PC-9 (cell line): ENCODE measurements around the gene ADGRV1. TPM values are rescaled to one million over a fixed set of nuclear protein-coding genes. Genes with fewer than 3 reads are reported as not detected.
A peak's percentile ranks its signal among the peaks of the same experiment; 100 is the strongest.
"Not testable (repeated sequence)": the region's sequence is repeated elsewhere in the genome, so short reads cannot be mapped to it uniquely, and the experiment has no call there.

Source experiments
- BruUV-seq: library from RNA; stranded (reverse); fragments of 400-500 nt; replicated peaks from 2 replicates; lab custom pipeline; 2021; lab: Mats Ljungman, UMichigan
- CTCF ChIA-PET: fragments of 300-600 bp; sonication (Branson Sonifier 250); formaldehyde crosslinking; loops from one replicate; lab custom pipeline; 2022; ENCODE audit warnings: antibody characterized with exemption; lab: Charles Lee
- POLR2A ChIA-PET: fragments of 300-600 bp; sonication (Branson Sonifier 250); formaldehyde crosslinking; loops from one replicate; lab custom pipeline; 2022; ENCODE audit warnings: antibody characterized with exemption; ENCODE audit not compliant: unreplicated experiment; lab: Charles Lee
- DNase-seq, 2 experiments: peaks; one replicate each; pipeline versions ENCODE4 v3.0.0 to v3.0.0-alpha.2; 2015 to 2022; ENCODE audit warnings: mixed read lengths in 1 of 2
- H2AFZ ChIP-seq: fragments of 200-600 bp; sonication (generic); 2 replicates; pipeline ENCODE4 v1.8.1; 2017; ENCODE audit warnings: antibody characterized with exemption
- H3F3A ChIP-seq: fragments of 200-600 bp; sonication (generic); 2 replicates; pipeline ENCODE4 v1.8.1; 2017; ENCODE audit warnings: antibody characterized with exemption, mild to moderate bottlenecking, low read depth; ENCODE audit not compliant: insufficient read depth
- H3K27ac ChIP-seq: fragments of 200-600 bp; sonication (generic); 2 replicates; pipeline ENCODE4 v1.6.1; 2016; ENCODE audit warnings: mixed run types
- H3K27me3 ChIP-seq: fragments of 200-600 bp; sonication (generic); 2 replicates; pipeline ENCODE4 v1.6.1; 2016; ENCODE audit warnings: low read depth, mixed run types; ENCODE audit not compliant: insufficient read depth
- H3K36me3 ChIP-seq: fragments of 200-600 bp; sonication (generic); 2 replicates; pipeline ENCODE4 v1.6.1; 2016; ENCODE audit warnings: low read depth, mixed run types
- H3K4me1 ChIP-seq: fragments of 200-600 bp; sonication (generic); replicated peaks from 2 replicates; pipeline ENCODE4 v1.6.1; 2016; ENCODE audit warnings: mixed run types; ENCODE audit not compliant: insufficient read depth
- H3K4me2 ChIP-seq: fragments of 200-600 bp; sonication (generic); 2 replicates; pipeline ENCODE4 v1.6.1; 2017; ENCODE audit warnings: mixed run types
- H3K4me3 ChIP-seq: fragments of 200-600 bp; sonication (generic); 2 replicates; pipeline ENCODE4 v1.6.1; 2016; ENCODE audit warnings: mixed run types
- H3K79me2 ChIP-seq: fragments of 200-600 bp; sonication (generic); 2 replicates; pipeline ENCODE4 v1.6.1; 2017; ENCODE audit warnings: low read depth, mixed run types
- H3K9me2 ChIP-seq: fragments of 200-600 bp; sonication (generic); 2 replicates; pipeline ENCODE4 v1.8.1; 2017; ENCODE audit warnings: mild to moderate bottlenecking; ENCODE audit not compliant: insufficient read depth
- H3K9me3 ChIP-seq: fragments of 200-600 bp; sonication (generic); 2 replicates; pipeline ENCODE4 v1.8.1; 2016; ENCODE audit warnings: low read depth; ENCODE audit not compliant: insufficient read depth
- H4K20me1 ChIP-seq: fragments of 200-600 bp; sonication (generic); 2 replicates; pipeline ENCODE4 v1.8.1; 2017; ENCODE audit not compliant: insufficient read depth
- EZH2 ChIP-seq: fragments of 200-600 bp; sonication (generic); IDR thresholded peaks from 2 replicates; pipeline ENCODE4 v1.8.0; 2017; ENCODE audit warnings: antibody characterized with exemption, low read depth
- intact Hi-C: fragments of 100-400 bp; cut with micrococcal nuclease; formaldehyde crosslinking; loops from one replicate; pipeline ENCODE4 v1.10.0; 2022; ENCODE audit not compliant: unreplicated experiment
- total RNA-seq: library from RNA; stranded (reverse); gene quantifications from 2 replicates; pipeline ENCODE4 v1.2.3, GENCODE V29; 2021
- TF ChIP-seq, protein P1 (sequence below): fragments of 200-600 bp; sonication (generic); conservative IDR thresholded peaks from 2 replicates; pipeline ENCODE4 v1.6.1; 2017; ENCODE audit warnings: mixed run types, antibody characterized with exemption, mild to moderate bottlenecking, moderate library complexity

ADGRV1 gene
- total RNA-seq, 1 experiment from 2014 or later = 1.0 TPM

DNA sequence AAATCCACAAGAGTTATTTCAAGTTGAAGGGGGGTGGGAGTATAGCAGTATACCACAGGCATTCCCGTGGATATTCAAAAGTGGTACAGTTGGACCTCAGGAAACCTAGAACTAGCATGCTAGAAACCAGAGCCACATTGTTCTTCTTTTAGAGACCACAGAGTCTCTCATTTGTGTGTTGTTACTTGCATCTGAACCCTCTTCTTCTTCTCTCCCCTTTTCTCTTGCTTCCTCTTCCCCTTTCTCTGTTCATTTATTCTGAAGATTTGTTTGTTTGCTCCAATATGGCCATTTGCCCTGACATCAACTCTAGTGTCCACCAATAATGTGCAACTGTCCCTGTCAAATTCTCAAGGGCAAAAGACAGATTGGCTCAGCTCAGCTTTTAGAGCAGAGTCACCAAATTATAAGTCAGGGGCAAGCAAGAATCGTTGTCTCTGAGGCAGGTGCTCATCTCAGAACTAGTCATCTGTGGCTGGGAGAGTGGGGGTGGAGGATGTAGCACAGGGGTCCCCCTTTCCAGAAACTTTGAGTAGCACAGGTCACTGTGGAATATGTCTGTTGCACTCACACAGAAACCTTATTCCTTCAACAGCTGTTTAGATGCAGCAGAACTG is 503.5 kb downstream of the ADGRV1 start:
- intact Hi-C loops = no loop called here
- CTCF ChIA-PET = no interaction called here
- H3K27ac ChIP-seq = no peak overlapping the region
- peaks cover 18% of the 10 kb centered on the region for H3F3A ChIP-seq
- H4K20me1 ChIP-seq = no peaks in the 10 kb centered on the region
- H3K4me3 ChIP-seq = no peak overlapping the region
- no peak for TF ChIP-seq EZH2
- H3K9me2 ChIP-seq = no peaks in the 10 kb centered on the region; the same call in 1 of the 2 replicates
- peak overlapping the region; percentile 24; the same call in 1 of the 2 replicates for H2AFZ ChIP-seq
- POLR2A ChIA-PET = no interaction called here
- H3K9me3 ChIP-seq = no peaks in the 10 kb centered on the region
- H3K4me2 ChIP-seq = no peak overlapping the region
- no peaks in the 10 kb centered on the region for H3K27me3 ChIP-seq
- no peaks in the 10 kb centered on the region for H3K36me3 ChIP-seq
- no TSS peak for BruUV-seq
- no peak for DNase-seq
- peaks cover 37% of the 10 kb centered on the region for H3K4me1 ChIP-seq
- no peaks in the 10 kb centered on the region for H3K79me2 ChIP-seq

DNA sequence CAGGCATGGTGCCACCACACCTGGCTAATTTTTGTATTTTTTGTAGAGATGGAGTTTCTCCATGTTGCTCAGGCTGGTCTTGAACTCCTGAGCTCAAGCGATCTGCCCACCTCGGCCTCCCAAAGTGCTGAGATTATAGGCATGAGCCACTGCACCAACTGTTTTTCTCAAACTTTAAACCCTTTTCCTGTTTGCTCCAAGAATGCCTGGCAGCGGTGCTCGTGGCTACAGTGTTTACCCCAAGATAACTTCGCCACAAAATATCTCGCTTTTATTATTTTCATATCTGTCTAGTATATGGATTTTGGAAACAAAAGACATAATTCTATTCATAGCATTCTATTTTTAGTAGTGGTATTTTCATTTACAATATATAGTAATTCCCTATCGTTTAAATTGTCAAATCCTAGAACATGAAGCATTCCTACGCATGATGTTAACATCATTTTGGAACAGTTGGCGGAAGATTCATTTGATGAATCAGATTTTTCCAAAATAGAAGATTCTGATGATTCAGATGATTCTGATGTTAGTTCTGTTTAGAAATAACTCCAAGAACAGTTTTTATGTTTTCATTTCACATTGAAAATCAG is 504.6 kb downstream of the ADGRV1 start:
- POLR2A ChIA-PET, intact Hi-C loops: not testable (repeated sequence)

DNA sequence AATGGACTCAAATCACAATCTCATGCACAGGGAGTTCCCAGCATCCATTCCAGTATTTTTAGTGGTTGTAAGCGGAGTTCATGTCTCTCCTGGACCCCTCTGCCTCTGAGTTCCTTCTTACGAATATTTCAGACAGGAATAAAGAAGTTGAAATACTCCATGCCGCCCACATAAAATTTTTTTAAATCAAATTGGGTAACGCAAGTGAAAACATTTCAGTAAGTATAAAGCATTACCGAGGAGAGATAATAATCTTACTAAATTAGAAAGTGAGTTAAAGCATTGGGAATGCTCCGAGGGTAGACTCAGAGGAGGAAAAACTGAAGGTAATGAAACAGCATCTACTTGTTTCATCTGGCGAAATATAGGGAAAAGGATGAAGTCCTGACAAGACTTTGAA is 506.9 kb downstream of the ADGRV1 start:
- 0 out of 2 replicates have a peak, but pooled peaks cover 4% of the 10 kb centered on the region for H3K4me1 ChIP-seq
- H3K79me2 ChIP-seq = no peaks in the 10 kb centered on the region
- no peak overlapping the region for H3K4me2 ChIP-seq
- POLR2A ChIA-PET = no interaction called here
- no peaks in the 10 kb centered on the region for H3K27me3 ChIP-seq
- H3K27ac ChIP-seq = no peak overlapping the region
- TF ChIP-seq, protein P1, sequence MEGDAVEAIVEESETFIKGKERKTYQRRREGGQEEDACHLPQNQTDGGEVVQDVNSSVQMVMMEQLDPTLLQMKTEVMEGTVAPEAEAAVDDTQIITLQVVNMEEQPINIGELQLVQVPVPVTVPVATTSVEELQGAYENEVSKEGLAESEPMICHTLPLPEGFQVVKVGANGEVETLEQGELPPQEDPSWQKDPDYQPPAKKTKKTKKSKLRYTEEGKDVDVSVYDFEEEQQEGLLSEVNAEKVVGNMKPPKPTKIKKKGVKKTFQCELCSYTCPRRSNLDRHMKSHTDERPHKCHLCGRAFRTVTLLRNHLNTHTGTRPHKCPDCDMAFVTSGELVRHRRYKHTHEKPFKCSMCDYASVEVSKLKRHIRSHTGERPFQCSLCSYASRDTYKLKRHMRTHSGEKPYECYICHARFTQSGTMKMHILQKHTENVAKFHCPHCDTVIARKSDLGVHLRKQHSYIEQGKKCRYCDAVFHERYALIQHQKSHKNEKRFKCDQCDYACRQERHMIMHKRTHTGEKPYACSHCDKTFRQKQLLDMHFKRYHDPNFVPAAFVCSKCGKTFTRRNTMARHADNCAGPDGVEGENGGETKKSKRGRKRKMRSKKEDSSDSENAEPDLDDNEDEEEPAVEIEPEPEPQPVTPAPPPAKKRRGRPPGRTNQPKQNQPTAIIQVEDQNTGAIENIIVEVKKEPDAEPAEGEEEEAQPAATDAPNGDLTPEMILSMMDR = no peak
- no peak for TF ChIP-seq EZH2
- H3F3A ChIP-seq = no peaks in the 10 kb centered on the region
- BruUV-seq = no TSS peak
- no peak overlapping the region; the same call in 1 of the 2 replicates for H2AFZ ChIP-seq
- H3K36me3 ChIP-seq = no peaks in the 10 kb centered on the region
- CTCF ChIA-PET = no interaction called here
- intact Hi-C loops = no loop called here
- no peak overlapping the region for H3K4me3 ChIP-seq
- DNase-seq = no peak
- no peaks in the 10 kb centered on the region for H4K20me1 ChIP-seq
- H3K9me3 ChIP-seq = no peaks in the 10 kb centered on the region
- H3K9me2 ChIP-seq = no peaks in the 10 kb centered on the region; the same call in 1 of the 2 replicates

More for the DNA sequence above, 504.6 kb downstream of the ADGRV1 start:
- not testable (repeated sequence) for DNase-seq, H3K27me3 ChIP-seq, H3K9me2 ChIP-seq, H2AFZ ChIP-seq, BruUV-seq, H3K4me3 ChIP-seq, H3K27ac ChIP-seq, H3K36me3 ChIP-seq, H3K79me2 ChIP-seq, H3F3A ChIP-seq, H4K20me1 ChIP-seq, H3K9me3 ChIP-seq, H3K4me2 ChIP-seq
- CTCF ChIA-PET = interaction anchor here (0.6 kb wide), 1 partner anchor 61 kb away, joined by 3 read pairs; no protein-coding TSS in a partner anchor
- peaks cover 26% of the 10 kb centered on the region for H3K4me1 ChIP-seq

DNA sequence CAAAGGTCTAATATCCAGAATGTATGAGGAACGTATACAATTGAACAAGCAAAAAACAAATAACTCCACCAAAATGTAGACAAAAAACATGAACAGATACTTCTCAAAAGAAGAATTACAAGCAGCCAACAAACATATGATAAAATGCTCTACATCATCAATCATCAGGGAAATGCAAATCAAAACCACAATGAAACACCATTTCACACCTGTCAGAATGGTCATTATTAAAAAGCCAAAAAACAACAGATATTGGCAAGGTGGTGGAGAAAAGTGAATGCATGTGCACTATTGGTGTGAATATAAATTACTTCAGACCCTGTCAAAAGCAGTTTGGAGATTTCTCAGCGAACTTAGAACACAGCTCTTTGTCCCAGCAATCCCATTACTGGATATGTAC is 510.8 kb downstream of the ADGRV1 start:
- Histone ChIP-seq H2AFZ (no peak overlapping the region), H4K20me1 (no peaks in the 10 kb centered on the region), H3K4me1 (no peaks in the 10 kb centered on the region), H3K27me3 (no peaks in the 10 kb centered on the region), H3K9me3 (no peaks in the 10 kb centered on the region), H3F3A (no peaks in the 10 kb centered on the region), H3K27ac (no peak overlapping the region), H3K36me3 (no peaks in the 10 kb centered on the region), H3K9me2 (no peaks in the 10 kb centered on the region; the same call in 1 of the 2 replicates), H3K4me3 (no peak overlapping the region), H3K79me2 (no peaks in the 10 kb centered on the region), H3K4me2 (no peak overlapping the region)
- intact Hi-C loops = no loop called here
- POLR2A ChIA-PET = no interaction called here
- CTCF ChIA-PET = no interaction called here
- no TSS peak for BruUV-seq
- no peak for DNase-seq
- TF ChIP-seq, protein P1 = no peak
- TF ChIP-seq EZH2 = no peak
